ENCODE results near the gene INPP5A.

- no peak for TF ChIP-seq EP300 (IDR thresholded peaks at IDR 0.05; ENCODE audit: low read depth)
- TF ChIP-seq POLR2A (IDR thresholded peaks at IDR 0.05), result no peak
- no peak for TF ChIP-seq CTCF (IDR thresholded peaks at IDR 0.05)
Measured at GRCh38 chr10:132564690-132565089, 27.1 kb downstream of the INPP5A start.

All from transverse colon (tissue), 3 donors.